Glomerular visceral epithelial cell (primary cell): Measurements from ENCODE around the gene EMC8.
"Not testable (repeated sequence)": the region's sequence is repeated elsewhere in the genome, so short reads cannot be mapped to it uniquely, and the experiment has no call there.

Source experiments
- DNase-seq: peaks from one replicate; pipeline ENCODE4 v3.0.0-alpha.2; 2016; ENCODE audit errors: extremely low spot score

EMC8 gene

DNA sequence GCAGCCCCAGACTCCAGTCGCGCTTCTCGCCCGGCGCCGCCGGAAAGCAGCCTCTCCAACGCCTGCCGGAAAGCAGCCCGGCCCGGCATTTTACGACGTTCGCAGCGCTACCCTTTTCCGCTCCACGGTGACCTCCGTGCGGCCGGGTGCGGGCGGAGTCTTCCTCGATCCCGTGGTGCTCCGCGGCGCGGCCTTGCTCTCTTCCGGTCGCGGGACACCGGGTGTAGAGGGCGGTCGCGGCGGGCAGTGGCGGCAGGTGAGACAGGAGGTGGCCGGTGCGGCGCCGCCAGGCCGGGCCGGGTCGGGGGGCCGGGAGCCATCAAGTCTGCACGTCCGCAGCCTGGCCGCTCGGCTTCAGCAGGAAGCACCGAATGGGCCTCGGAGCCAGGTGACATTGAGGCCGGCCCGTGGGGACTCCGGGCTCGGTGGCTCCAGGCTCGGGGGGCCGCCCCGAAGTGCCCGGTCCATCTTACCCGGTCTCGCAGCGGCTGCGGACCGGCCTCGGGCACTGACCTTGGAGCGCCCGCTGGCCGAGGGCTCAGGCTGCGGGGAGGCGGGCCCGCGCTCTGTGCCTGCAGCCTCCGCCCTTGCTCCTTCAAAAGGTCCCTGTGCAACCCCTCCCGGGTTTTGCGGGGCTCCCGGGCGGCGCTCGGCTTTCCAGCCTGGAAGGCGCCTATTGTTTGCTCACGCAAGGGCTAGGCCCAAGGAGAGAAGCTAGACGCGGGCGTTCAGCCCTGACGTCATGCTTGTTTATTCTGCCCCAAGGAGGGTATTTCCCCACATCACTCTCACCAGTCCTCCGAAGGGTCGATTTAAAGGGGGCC, at the start of gene EMC8, which contains the start of gene COX4I1:
TSS of gene EMC8 (minus strand) at position 48 of the 824 bp plus-strand sequence. CDS start 249 bp downstream, outside the sequence.
TSS of gene COX4I1 (plus strand) at position 199 of the 824 bp plus-strand sequence. CDS start 1,511 bp downstream, outside the sequence.
- DNase-seq: peak; percentile 88

GRCh38 chr16:85848986-85849385, 49.6 kb upstream of the EMC8 start:
- no peak for DNase-seq

- DNase-seq: no peak
These were observed 48.6 kb upstream of the EMC8 start for GRCh38 chr16:85847681-85848601.

GRCh38 chr16:85847036-85847435, 47.7 kb upstream of the EMC8 start:
- DNase-seq: no peak

GRCh38 chr16:85846461-85846860, 47.1 kb upstream of the EMC8 start:
- DNase-seq: no peak

DNA sequence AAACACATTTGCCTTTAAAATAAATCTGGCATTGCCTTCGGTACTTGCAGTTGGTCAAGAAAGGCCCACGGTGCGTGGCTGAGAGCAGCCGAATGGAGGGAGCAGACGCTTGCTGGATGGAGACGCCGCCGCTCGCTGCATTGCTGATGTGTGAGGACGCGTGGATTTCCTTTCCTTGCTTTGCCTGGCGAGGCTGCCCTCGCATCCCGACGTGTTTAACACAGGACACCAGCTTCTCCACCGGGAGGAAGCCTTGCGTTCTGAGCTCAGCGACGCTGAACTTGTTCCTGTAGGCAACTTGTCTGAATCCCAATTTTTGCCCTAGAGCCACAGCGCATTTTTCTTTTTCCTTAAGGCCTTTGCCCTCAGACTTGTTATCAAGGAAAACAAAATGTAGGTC, 45.9 kb upstream of the EMC8 start:
- DNase-seq: no peak

- no peak for DNase-seq
These were observed 45.4 kb upstream of the EMC8 start for GRCh38 chr16:85844786-85845185.

DNA sequence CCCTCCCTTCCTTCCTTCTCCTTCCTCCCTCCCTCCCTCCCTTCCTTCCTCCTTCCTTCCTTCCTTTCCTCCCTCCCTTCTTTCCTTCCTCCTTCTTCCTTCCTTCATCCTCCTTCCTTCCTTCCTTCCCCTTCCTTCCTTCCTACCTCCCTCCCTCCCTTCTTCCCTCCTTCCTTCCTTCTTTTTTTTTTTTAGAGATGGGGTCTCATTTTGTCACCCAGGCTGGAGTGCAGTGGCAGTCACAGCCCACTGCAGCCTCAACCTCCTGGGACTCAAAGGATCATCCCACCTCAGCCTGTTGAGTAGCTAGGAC, 44.8 kb upstream of the EMC8 start:
- DNase-seq: no peak

DNA sequence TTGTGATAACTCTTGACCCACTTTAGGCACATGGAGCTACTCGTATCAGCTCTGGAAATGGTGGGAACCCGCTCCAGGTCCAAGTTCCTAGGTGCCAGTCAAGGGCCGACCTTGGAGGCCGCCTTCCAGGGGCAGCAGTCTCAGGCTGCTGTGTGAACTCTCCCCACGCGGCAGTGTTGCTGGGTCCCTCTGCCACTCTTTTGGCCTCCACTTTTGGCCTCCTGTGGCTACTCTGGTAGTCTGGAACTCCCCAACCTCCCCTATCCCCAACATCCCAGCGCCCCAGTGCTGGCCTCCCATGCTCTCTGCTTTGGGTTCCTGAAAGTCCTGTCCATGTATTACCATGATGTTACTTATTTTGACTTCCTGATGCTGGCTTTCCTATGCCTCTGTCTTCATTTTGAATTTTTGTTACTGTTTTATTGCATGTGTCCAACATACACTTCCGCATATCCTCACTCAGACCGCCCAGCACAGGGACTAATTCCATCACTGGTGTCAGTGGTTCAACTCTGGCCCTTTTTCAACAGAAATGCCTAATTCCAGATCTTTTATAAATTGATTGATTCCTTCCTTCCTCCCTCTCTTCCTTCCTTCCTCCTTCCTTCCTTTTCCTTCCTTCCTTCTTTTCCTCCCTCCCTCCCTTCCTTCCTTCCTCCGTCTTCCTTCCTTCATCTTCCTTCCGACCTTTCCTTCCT, 44.3 kb upstream of the EMC8 start:
- DNase-seq: no peak

DNA sequence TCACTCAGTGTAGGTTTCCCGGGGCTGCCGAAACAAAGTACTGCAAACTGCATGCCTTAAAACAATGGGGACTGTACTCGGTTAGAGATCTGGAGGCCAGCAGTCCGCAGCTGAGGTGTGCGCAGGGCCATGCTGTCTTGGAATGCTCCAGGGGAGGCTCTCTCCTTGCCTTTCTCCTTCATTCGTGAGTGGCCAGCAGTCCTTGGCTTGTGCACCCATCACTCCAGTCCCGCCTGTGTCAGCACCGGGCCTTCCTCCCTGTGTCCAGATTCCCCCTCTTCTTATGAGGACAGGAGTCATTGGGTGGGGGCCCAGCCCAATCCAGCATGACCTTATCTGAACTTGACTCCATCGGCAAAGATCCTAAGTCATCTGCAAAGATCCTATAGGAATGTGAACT, 43.5 kb upstream of the EMC8 start:
- no peak for DNase-seq

DNA sequence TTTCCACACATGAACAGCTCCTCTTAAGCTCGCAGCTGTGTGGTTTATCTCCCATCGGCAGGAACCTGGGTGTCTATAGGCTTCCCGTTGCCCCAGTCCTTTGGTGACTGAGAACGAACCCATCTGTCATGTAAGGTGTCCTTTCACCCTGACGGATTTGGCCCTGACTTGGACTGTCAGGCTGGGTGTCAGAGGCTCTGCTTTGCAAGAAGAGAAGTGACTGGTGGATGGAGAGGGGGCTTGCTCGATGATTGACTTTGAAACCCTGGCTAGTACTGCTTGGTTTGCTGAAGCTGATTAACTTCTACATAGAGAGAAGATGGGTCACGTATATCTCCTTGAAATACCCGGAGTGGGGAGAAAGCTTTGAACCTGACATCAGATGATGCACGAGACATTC, 43.1 kb upstream of the EMC8 start:
- DNase-seq: no peak

GRCh38 chr16:85840801-85841200, 41.5 kb upstream of the EMC8 start:
- DNase-seq: no peak

DNA sequence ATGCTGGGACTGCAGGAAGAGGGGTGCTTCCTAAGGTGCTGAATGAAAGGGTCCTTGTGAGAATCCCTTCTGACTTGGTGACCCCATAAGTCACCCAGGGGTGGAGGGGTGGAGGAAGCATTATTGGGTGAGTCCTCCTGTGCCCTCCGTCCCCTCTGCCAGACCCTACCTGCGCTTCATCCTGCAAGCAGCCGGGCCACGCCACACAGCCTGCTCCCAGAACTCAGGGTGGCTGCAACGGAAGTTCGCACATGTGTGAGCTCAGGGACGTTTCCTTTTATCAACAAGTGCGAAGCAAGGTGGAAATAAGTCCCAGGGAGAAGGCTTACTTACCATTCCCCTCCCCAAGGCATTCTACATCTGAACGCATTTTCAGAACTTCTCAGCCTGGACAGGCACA, 41.1 kb upstream of the EMC8 start:
- no peak for DNase-seq

- no peak for DNase-seq
These were observed 40.4 kb upstream of the EMC8 start for GRCh38 chr16:85839681-85840240.

GRCh38 chr16:85838876-85839585, 39.7 kb upstream of the EMC8 start:
- DNase-seq: no peak

GRCh38 chr16:85838381-85838780, 39.0 kb upstream of the EMC8 start:
- no peak for DNase-seq

DNA sequence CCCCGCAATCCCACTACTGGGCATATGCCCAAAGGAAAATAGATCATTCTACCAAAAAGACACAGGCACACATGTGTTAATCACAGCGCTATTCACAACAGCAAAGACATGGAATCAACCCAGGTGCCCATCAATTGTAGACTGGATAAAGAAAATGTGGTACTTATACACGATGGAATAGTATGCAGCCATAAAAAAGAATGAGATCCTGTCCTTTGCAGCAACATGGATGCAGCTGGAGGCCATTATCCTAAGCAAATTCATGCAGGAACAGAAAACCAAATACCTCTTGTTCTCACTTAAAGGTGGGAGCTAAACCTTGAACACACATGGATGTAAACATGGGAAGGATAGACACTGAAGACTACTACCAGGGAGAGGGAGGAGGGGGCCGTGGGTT, 38.3 kb upstream of the EMC8 start:
- DNase-seq: not testable (repeated sequence)

GRCh38 chr16:85836706-85837582, 37.6 kb upstream of the EMC8 start:
- no peak for DNase-seq

DNA sequence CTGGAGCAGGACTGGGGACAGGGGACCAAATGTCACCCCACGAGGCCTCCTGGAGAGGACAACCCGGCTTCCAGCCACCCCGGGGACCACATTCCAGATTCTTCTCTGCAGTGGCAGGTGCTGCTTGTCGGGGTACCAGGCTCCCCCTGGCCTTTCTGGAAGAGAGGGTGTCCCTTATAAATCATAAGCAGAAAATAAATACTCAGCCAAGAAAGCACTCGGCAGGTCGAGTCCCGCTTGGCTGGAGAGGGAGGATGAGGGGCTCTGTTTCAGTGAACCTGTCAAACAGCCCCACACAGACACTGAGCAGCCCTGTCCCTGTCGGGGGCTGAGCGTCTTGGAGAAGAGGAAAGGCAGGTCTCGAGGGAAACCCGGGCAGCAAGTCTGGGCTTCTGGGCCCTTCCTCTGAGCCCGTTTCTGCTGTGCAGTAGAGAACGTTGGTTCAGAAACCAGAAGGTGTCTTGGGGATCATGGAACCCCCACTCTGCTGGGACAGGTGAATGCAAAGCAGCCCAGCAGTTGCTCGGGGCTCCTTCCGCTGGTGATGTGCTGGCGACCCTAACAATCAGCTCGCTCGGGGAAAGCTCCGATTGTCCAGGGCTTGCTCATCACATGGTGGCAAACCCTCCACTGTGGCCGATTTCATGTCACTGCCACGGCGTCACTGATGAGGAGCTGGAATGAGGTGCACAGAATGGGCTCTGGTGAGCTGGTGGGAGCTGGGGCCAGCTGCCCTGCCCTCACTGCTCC, 36.8 kb upstream of the EMC8 start:
- no peak for DNase-seq
